OCI-LY7 (cell line): ENCODE measurements around the gene SEC11A. TPM values are rescaled to one million over a fixed set of nuclear protein-coding genes. Genes with fewer than 3 reads are reported as not detected.

Experiments
- BruUV-seq: library from RNA; stranded (reverse); fragments of 400-500 nt; replicated peaks from 2 replicates; lab custom pipeline; 2021; lab: Mats Ljungman, UMichigan
- CTCF ChIA-PET: fragments of 300-600 bp; sonication (Branson Sonifier 250); formaldehyde crosslinking; loops from one replicate; lab custom pipeline; 2022; ENCODE audit warnings: antibody characterized with exemption; ENCODE audit not compliant: unreplicated experiment; lab: Charles Lee
- POLR2A ChIA-PET: fragments of 300-600 bp; sonication (Branson Sonifier 250); formaldehyde crosslinking; loops from one replicate; lab custom pipeline; 2022; ENCODE audit warnings: antibody characterized with exemption; lab: Charles Lee
- DNase-seq: peaks from one replicate; pipeline ENCODE4 v3.0.0-alpha.2; 2015; ENCODE audit warnings: low spot score
- H2AFZ ChIP-seq: fragments of 200-600 bp; sonication (generic), shearing (Covaris generic); 2 replicates; pipeline ENCODE4 v1.6.1; 2014; ENCODE audit warnings: mild to moderate bottlenecking, antibody characterized with exemption, low read length, moderate library complexity
- H3K27ac ChIP-seq: fragments of 200-600 bp; sonication (generic); 2 replicates; pipeline ENCODE4 v1.5.1; 2014; ENCODE audit warnings: mixed run types, low read depth, mild to moderate bottlenecking, moderate library complexity, low read length, inconsistent platforms; ENCODE audit not compliant: poor library complexity, severe bottlenecking
- H3K36me3 ChIP-seq: fragments of 200-600 bp; sonication (generic); 2 replicates; pipeline ENCODE4 v1.6.1; 2014; ENCODE audit warnings: mild to moderate bottlenecking, antibody characterized with exemption, low read length, moderate library complexity, mixed read lengths; ENCODE audit not compliant: insufficient read depth
- H3K4me1 ChIP-seq: fragments of 200-600 bp; sonication (generic); 2 replicates; pipeline ENCODE4 v1.5.1; 2014; ENCODE audit warnings: mild to moderate bottlenecking, low read length; ENCODE audit not compliant: insufficient read depth, poor library complexity, severe bottlenecking
- H3K4me2 ChIP-seq: fragments of 200-600 bp; sonication (generic); 2 replicates; pipeline ENCODE4 v1.6.1; 2014; ENCODE audit warnings: mild to moderate bottlenecking, low read length
- H3K4me3 ChIP-seq: fragments of 200-600 bp; sonication (generic); 2 replicates; pipeline ENCODE4 v1.5.1; 2014; ENCODE audit warnings: mild to moderate bottlenecking, low read depth, low read length; ENCODE audit not compliant: poor library complexity, severe bottlenecking
- H3K79me2 ChIP-seq: fragments of 200-600 bp; sonication (generic); 2 replicates; pipeline ENCODE4 v1.6.1; 2016; ENCODE audit warnings: low read depth, mild to moderate bottlenecking, low read length, moderate library complexity, mixed read lengths; ENCODE audit not compliant: insufficient read depth
- H3K9me2 ChIP-seq: fragments of 200-600 bp; sonication (generic); 2 replicates; pipeline ENCODE4 v1.6.1; 2016; ENCODE audit warnings: mild to moderate bottlenecking, low read length, mixed read lengths; ENCODE audit not compliant: insufficient read depth
- H3K9me3 ChIP-seq: fragments of 200-600 bp; sonication (generic); 2 replicates; pipeline ENCODE4 v1.6.1; 2014; ENCODE audit warnings: mild to moderate bottlenecking, mixed run types, low read length, mixed read lengths
- H4K20me1 ChIP-seq: fragments of 200-600 bp; sonication (generic); 2 replicates; pipeline ENCODE4 v1.6.1; 2014; ENCODE audit warnings: mild to moderate bottlenecking, antibody characterized with exemption, low read length, moderate library complexity, mixed read lengths; ENCODE audit not compliant: insufficient read depth
- EZH2phosphoT487 ChIP-seq: fragments of 200-600 bp; sonication (generic); IDR thresholded peaks from 2 replicates; pipeline ENCODE4 v1.6.1; 2018; ENCODE audit warnings: low read depth, borderline replicate concordance, mild to moderate bottlenecking, mixed run types, antibody characterized with exemption, low read length, moderate library complexity, mixed read lengths
- intact Hi-C: fragments of 100-400 bp; cut with micrococcal nuclease; formaldehyde crosslinking; loops from one replicate; pipeline ENCODE4 v1.10.0; 2022; ENCODE audit not compliant: unreplicated experiment
- total RNA-seq, 2 experiments: library from RNA; depleted of rRNA in 1 of 2; stranded (reverse); fragments of >200 nt in 1 of 2; shearing (Covaris generic) in 1 of 2; gene quantifications; 2 replicates each; pipeline ENCODE4 v1.2.3, GENCODE V29; 2014 to 2022
- TF ChIP-seq, protein P1 (sequence below): fragments of 200-600 bp; sonication (generic); conservative IDR thresholded peaks from 2 replicates; pipeline ENCODE4 v1.5.1; 2014; ENCODE audit warnings: mild to moderate bottlenecking, antibody characterized with exemption, low read length, moderate library complexity, mixed read lengths

SEC11A gene
- total RNA-seq, 2 experiments from 2014 or later = 41.4 to 93.6 TPM

DNA sequence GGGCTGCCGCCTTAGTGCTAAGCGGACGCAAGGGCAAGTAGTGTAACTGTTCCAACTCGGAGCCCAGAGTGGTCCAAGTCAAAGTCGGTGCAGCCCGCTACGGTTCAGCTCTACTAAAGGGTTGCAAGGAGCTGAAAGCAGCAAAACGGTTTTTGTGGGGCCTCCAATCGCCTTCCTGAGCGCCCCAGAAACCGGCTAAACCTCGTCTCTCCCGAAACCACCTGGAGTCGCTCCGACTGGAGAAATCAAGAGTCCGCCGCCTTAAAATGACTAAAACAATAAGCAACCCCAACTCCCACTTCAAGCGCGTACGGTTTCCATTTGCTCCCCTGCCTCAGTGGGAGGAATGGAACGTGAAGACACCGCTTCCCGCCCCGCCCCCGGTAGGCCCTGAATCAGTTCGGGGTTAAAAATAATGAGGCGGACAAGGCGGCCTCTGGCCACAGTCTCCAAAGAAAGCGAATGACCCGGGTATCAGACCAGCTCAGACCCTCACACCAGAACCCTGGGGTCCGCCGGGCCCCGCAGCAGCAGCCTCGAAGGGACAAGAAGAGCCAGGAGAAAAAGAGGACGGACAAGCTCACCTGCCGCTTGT lies 401 bp downstream of the SEC11A start:
- Histone ChIP-seq H3K79me2 (peaks cover 64% of the 10 kb centered on the region), H3K4me2 (peak overlapping the region; percentile 92), H3K4me3 (peak overlapping the region; percentile 89), H3K27ac (peak overlapping the region; percentile 59), H3K4me1 (peaks cover 28% of the 10 kb centered on the region), H3K9me2 (no peaks in the 10 kb centered on the region), H3K36me3 (peaks cover 28% of the 10 kb centered on the region), H2AFZ (peak overlapping the region; percentile 57), H3K9me3 (no peaks in the 10 kb centered on the region), H4K20me1 (peaks cover 12% of the 10 kb centered on the region)
- intact Hi-C loops = loop anchor here (1.0 to 2.0 kb wide), 3 partner anchors 21 to 61 kb away; partner anchors contain the start of gene WDR73
- TF ChIP-seq EZH2phosphoT487 = no peak
- TF ChIP-seq, protein P1, sequence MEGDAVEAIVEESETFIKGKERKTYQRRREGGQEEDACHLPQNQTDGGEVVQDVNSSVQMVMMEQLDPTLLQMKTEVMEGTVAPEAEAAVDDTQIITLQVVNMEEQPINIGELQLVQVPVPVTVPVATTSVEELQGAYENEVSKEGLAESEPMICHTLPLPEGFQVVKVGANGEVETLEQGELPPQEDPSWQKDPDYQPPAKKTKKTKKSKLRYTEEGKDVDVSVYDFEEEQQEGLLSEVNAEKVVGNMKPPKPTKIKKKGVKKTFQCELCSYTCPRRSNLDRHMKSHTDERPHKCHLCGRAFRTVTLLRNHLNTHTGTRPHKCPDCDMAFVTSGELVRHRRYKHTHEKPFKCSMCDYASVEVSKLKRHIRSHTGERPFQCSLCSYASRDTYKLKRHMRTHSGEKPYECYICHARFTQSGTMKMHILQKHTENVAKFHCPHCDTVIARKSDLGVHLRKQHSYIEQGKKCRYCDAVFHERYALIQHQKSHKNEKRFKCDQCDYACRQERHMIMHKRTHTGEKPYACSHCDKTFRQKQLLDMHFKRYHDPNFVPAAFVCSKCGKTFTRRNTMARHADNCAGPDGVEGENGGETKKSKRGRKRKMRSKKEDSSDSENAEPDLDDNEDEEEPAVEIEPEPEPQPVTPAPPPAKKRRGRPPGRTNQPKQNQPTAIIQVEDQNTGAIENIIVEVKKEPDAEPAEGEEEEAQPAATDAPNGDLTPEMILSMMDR = 0 out of 2 replicates have a peak, but pooled peaks have one; percentile 16
- POLR2A ChIA-PET = interaction anchor here (0.6 to 6.7 kb wide), 16 partner anchors 9 to 930 kb away, joined by 3 to 72 read pairs (median 4); no protein-coding TSS in a partner anchor
- CTCF ChIA-PET = interaction anchor here (0.8 to 1.7 kb wide), 2 partner anchors 56 to 62 kb away, joined by 3 to 4 read pairs; partner anchors contain the start of gene WDR73
- DNase-seq = peak; percentile 41
- no TSS peak for BruUV-seq

DNA sequence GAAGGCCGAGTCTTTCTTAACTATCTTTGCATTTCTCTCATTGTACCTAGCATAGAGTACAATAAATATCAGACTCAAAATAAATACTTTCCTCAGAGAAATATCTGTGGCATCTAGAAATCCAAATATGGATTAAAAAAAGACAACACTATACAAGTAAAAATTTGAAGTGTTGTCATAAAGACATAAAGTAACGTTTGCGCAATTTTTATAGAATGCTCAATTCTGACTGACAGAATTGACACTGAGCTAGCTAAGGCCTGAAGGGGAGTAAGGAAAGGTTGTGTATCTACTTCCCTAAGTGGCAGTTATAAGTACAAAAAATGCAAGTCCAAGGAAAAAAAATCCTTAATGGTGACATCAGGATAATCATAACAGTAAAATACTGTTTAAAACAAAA lies 1.1 kb downstream of the SEC11A start:
- H3K36me3 ChIP-seq = peaks cover 34% of the 10 kb centered on the region
- POLR2A ChIA-PET = interaction anchor here (0.6 to 6.7 kb wide), 9 partner anchors 11 to 84 kb away, joined by 3 to 72 read pairs (median 3); no protein-coding TSS in a partner anchor
- H2AFZ ChIP-seq = no peak overlapping the region
- TF ChIP-seq, protein P1 = no peak
- no peak for TF ChIP-seq EZH2phosphoT487
- H3K4me3 ChIP-seq = peak overlapping the region; percentile 89
- CTCF ChIA-PET = interaction anchor here (1.7 kb wide), 1 partner anchor 55 kb away, joined by 4 read pairs; no protein-coding TSS in a partner anchor
- no peak overlapping the region for H3K27ac ChIP-seq
- H3K4me2 ChIP-seq = peak overlapping the region; percentile 92
- no peaks in the 10 kb centered on the region for H3K9me2 ChIP-seq
- TSS peak; percentile 68 for BruUV-seq
- H3K9me3 ChIP-seq = no peaks in the 10 kb centered on the region
- H3K4me1 ChIP-seq = peaks cover 28% of the 10 kb centered on the region
- DNase-seq = no peak
- intact Hi-C loops = no loop called here
- H4K20me1 ChIP-seq = peaks cover 12% of the 10 kb centered on the region
- peaks cover 71% of the 10 kb centered on the region for H3K79me2 ChIP-seq

DNA sequence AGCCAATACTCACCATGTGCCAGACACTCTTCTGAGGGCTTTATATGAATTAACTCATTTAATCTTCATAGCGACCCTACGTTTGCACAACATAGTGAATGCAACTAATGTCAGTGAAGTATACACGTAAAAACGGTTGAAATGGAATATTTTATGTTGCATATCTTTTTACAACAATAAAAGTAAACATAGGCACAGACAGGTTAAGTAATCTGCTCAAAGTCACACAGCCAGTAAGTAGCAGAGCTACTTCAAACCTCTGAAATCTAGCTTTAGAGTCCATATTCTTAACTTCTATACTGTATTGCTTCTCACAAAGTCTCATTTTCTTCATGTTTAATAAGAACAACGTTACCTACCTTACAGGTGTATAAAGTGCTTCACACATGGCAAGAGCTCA lies 1.6 kb downstream of the SEC11A start:
- Histone ChIP-seq H3K27ac (no peak overlapping the region), H3K36me3 (peaks cover 39% of the 10 kb centered on the region), H3K4me3 (peak overlapping the region; percentile 89), H3K4me1 (peaks cover 28% of the 10 kb centered on the region), H4K20me1 (peaks cover 12% of the 10 kb centered on the region), H3K9me2 (no peaks in the 10 kb centered on the region), H3K4me2 (peak overlapping the region; percentile 92), H2AFZ (no peak overlapping the region), H3K79me2 (peaks cover 75% of the 10 kb centered on the region), H3K9me3 (no peaks in the 10 kb centered on the region)
- intact Hi-C loops = no loop called here
- BruUV-seq = no TSS peak
- TF ChIP-seq, protein P1 = no peak
- TF ChIP-seq EZH2phosphoT487 = no peak
- POLR2A ChIA-PET = interaction anchor here (0.7 to 6.7 kb wide), 7 partner anchors 11 to 51 kb away, joined by 3 to 72 read pairs (median 4); no protein-coding TSS in a partner anchor
- DNase-seq = no peak
- CTCF ChIA-PET = no interaction called here
